Activated CD8-positive, alpha-beta T cell treated with anti-CD3 and anti-CD28 coated beads for 36 hours (primary cell): ENCODE results near the gene GLOD5. TPM values are rescaled to one million over a fixed set of nuclear protein-coding genes. Genes with fewer than 3 reads are reported as not detected.
A peak's percentile ranks its signal among the peaks of the same experiment; 100 is the strongest.

ENCODE experiments used
- ATAC-seq: fragments of 200-7000 bp; cut with Tn5 transposase; one replicate; pipeline ENCODE4 v1.10.0; 2021; ENCODE audit warnings: mild to moderate bottlenecking, moderate library complexity
- CTCF ChIA-PET: fragments of 350-600 bp; sonication (Branson Sonifier 250); formaldehyde crosslinking; loops from one replicate; lab custom pipeline; 2021; ENCODE audit warnings: antibody characterized with exemption; lab: Charles Lee
- POLR2A ChIA-PET: fragments of 350-600 bp; sonication (Branson Sonifier 250); formaldehyde crosslinking; loops from one replicate; lab custom pipeline; 2021; ENCODE audit warnings: antibody characterized with exemption; lab: Charles Lee
- DNase-seq: peaks from one replicate; pipeline ENCODE4 v3.0.0-alpha.2; 2020
- H3K27ac Mint-ChIP-seq: one replicate; pipeline ENCODE4 v1.8.0; 2021; ENCODE audit warnings: mild to moderate bottlenecking, mixed read lengths
- H3K27me3 Mint-ChIP-seq: one replicate; pipeline ENCODE4 v1.8.0; 2021; ENCODE audit warnings: mixed read lengths
- H3K36me3 Mint-ChIP-seq: one replicate; pipeline ENCODE4 v1.8.0; 2021; ENCODE audit warnings: low read depth, mixed read lengths
- H3K4me1 Mint-ChIP-seq: one replicate; pipeline ENCODE4 v1.8.0; 2021; ENCODE audit warnings: low read depth, mixed read lengths
- H3K4me3 Mint-ChIP-seq: one replicate; pipeline ENCODE4 v1.8.0; 2021; ENCODE audit warnings: mild to moderate bottlenecking, moderate library complexity, mixed read lengths
- H3K9me3 Mint-ChIP-seq: one replicate; pipeline ENCODE4 v1.8.0; 2021; ENCODE audit warnings: mixed read lengths
- CTCF ChIP-seq: fragments of 200-600 bp; IDR thresholded peaks from one replicate; pipeline ENCODE4 v1.8.0; 2022; ENCODE audit warnings: antibody characterized with exemption, mild to moderate bottlenecking
- intact Hi-C: fragments of 100-400 bp; cut with micrococcal nuclease; formaldehyde crosslinking; loops from one replicate; pipeline ENCODE4 v1.10.0; 2022
- total RNA-seq, 2 experiments: library from RNA; stranded (reverse); gene quantifications; one replicate each; pipeline ENCODE4 v1.2.3, GENCODE V29; 2021

Gene GLOD5
- total RNA-seq, 2 experiments from 2014 or later = not detected

GRCh38 chrX:48715072-48715471 lies 46.5 kb upstream of the GLOD5 start:
- Mint-ChIP-seq H3K9me3 (no peaks in the 10 kb centered on the region), H3K27me3 (no peaks in the 10 kb centered on the region), H3K27ac (peak overlapping the region; percentile 93), H3K4me1 (peaks cover 83% of the 10 kb centered on the region), H3K36me3 (peaks cover 11% of the 10 kb centered on the region), H3K4me3 (no peak overlapping the region)
- peak; percentile 13 for ATAC-seq
- TF ChIP-seq CTCF = no peak
- DNase-seq = no peak
- CTCF ChIA-PET = no interaction called here
- intact Hi-C loops = no loop called here
- POLR2A ChIA-PET = interaction anchor here (2.0 kb wide), 1 partner anchor 11 kb away, joined by 4 read pairs; no protein-coding TSS in a partner anchor

- peak overlapping the region; percentile 93 for H3K27ac Mint-ChIP-seq
- peaks cover 74% of the 10 kb centered on the region for H3K4me1 Mint-ChIP-seq
- DNase-seq = no peak
- H3K27me3 Mint-ChIP-seq = no peaks in the 10 kb centered on the region
- ChIA-PET POLR2A (no interaction called here), CTCF (no interaction called here)
- ATAC-seq = no peak
- intact Hi-C loops = no loop called here
- H3K36me3 Mint-ChIP-seq = peaks cover 11% of the 10 kb centered on the region
- no peaks in the 10 kb centered on the region for H3K9me3 Mint-ChIP-seq
- no peak for TF ChIP-seq CTCF
- peak overlapping the region; percentile 9 for H3K4me3 Mint-ChIP-seq
These were observed 45.6 kb upstream of the GLOD5 start for GRCh38 chrX:48715876-48716502.

- Mint-ChIP-seq H3K36me3 (peaks cover 3% of the 10 kb centered on the region), H3K27me3 (no peaks in the 10 kb centered on the region), H3K4me1 (peaks cover 39% of the 10 kb centered on the region), H3K27ac (no peak overlapping the region), H3K9me3 (no peaks in the 10 kb centered on the region), H3K4me3 (no peak overlapping the region)
- ATAC-seq (peak; percentile 31), DNase-seq (no peak)
- intact Hi-C loops = no loop called here
- ChIA-PET POLR2A (interaction anchor here (0.7 kb wide), 1 partner anchor 1482 kb away, joined by 3 read pairs; no protein-coding TSS in a partner anchor), CTCF (no interaction called here)
- TF ChIP-seq CTCF = no peak
These were observed 41.6 kb upstream of the GLOD5 start for GRCh38 chrX:48719958-48720357.

GRCh38 chrX:48720577-48721250 lies 40.8 kb upstream of the GLOD5 start:
- Mint-ChIP-seq H3K27ac (no peak overlapping the region), H3K4me3 (no peak overlapping the region), H3K4me1 (peaks cover 36% of the 10 kb centered on the region), H3K36me3 (peaks cover 4% of the 10 kb centered on the region), H3K9me3 (no peaks in the 10 kb centered on the region), H3K27me3 (no peaks in the 10 kb centered on the region)
- ATAC-seq (peak; percentile 60), DNase-seq (no peak)
- ChIA-PET POLR2A (interaction anchor here (1.2 kb wide), 1 partner anchor 13 kb away, joined by 3 read pairs; no protein-coding TSS in a partner anchor), CTCF (interaction anchor here (0.6 kb wide), 1 partner anchor 10 kb away, joined by 3 read pairs; no protein-coding TSS in a partner anchor)
- TF ChIP-seq CTCF = no peak
- intact Hi-C loops = no loop called here

- no peaks in the 10 kb centered on the region for H3K27me3 Mint-ChIP-seq
- ChIA-PET CTCF (no interaction called here), POLR2A (interaction anchor here (1.2 kb wide), 1 partner anchor 15 kb away, joined by 3 read pairs; no protein-coding TSS in a partner anchor)
- H3K4me1 Mint-ChIP-seq = peaks cover 34% of the 10 kb centered on the region
- intact Hi-C loops = no loop called here
- no peak for TF ChIP-seq CTCF
- DNase-seq (no peak), ATAC-seq (no peak)
- no peak overlapping the region for H3K4me3 Mint-ChIP-seq
- H3K27ac Mint-ChIP-seq = no peak overlapping the region
- H3K9me3 Mint-ChIP-seq = peaks cover 5% of the 10 kb centered on the region
- H3K36me3 Mint-ChIP-seq = peaks cover 9% of the 10 kb centered on the region
These were observed 39.6 kb upstream of the GLOD5 start for GRCh38 chrX:48721916-48722315.
